Neural cell (in vitro differentiated cells): ENCODE results near the gene NANOS3.

Experiments
- CTCF ChIP-seq: fragments of 450-650 bp; IDR thresholded peaks from 2 replicates; pipeline ENCODE4 v1.5.1; 2014; ENCODE audit warnings: antibody characterized with exemption, mild to moderate bottlenecking, moderate library complexity; ENCODE audit not compliant: poor library complexity, severe bottlenecking
- EP300 ChIP-seq: fragments of 450-650 bp; conservative IDR thresholded peaks from 2 replicates; pipeline ENCODE4 v1.6.1; 2014; ENCODE audit warnings: antibody characterized with exemption, mild to moderate bottlenecking, moderate library complexity; ENCODE audit not compliant: poor library complexity, severe bottlenecking
- EZH2 ChIP-seq: fragments of 200-600, 300-800 bp; shearing (Covaris generic), sonication (generic); IDR thresholded peaks from 2 replicates; pipeline ENCODE4 v1.6.1; 2014; ENCODE audit warnings: antibody characterized with exemption, low read length, borderline replicate concordance, mild to moderate bottlenecking; ENCODE audit not compliant: insufficient read depth, poor library complexity, severe bottlenecking
- POLR2AphosphoS5 ChIP-seq: IDR thresholded peaks from 2 replicates; pipeline ENCODE4 v1.6.1; 2012
- RAD21 ChIP-seq: fragments of 450-650 bp; conservative IDR thresholded peaks from 2 replicates; pipeline ENCODE4 v1.6.1; 2014; ENCODE audit warnings: antibody characterized with exemption, mild to moderate bottlenecking, moderate library complexity
- REST ChIP-seq: IDR thresholded peaks from 2 replicates; pipeline ENCODE4 v1.6.1; 2012; ENCODE audit warnings: borderline replicate concordance
- SMC3 ChIP-seq: fragments of 450-650 bp; conservative IDR thresholded peaks from 2 replicates; pipeline ENCODE4 v1.6.1; 2014; ENCODE audit warnings: antibody characterized with exemption, mild to moderate bottlenecking, moderate library complexity; ENCODE audit not compliant: poor library complexity
- TAF1 ChIP-seq: IDR thresholded peaks from 2 replicates; pipeline ENCODE4 v1.6.1; 2012; ENCODE audit warnings: low read depth

GRCh38 chr19:13929956-13930355 lies 53.0 kb downstream of the NANOS3 start:
- TF ChIP-seq POLR2AphosphoS5 (no peak), CTCF (no peak), EZH2 (no peak), EP300 (no peak), RAD21 (no peak), SMC3 (no peak), REST (no peak), TAF1 (no peak)
